ENCODE data around the gene LMOD1. TPM values are rescaled to one million over a fixed set of nuclear protein-coding genes. Genes with fewer than 3 reads are reported as not detected.

LMOD1 gene
- total RNA-seq, 2 donors from 2014 or later = 112 to 190 TPM

GRCh38 chr1:201895913-201896807 lies 50.2 kb downstream of the LMOD1 start:
- Histone ChIP-seq H3K9me3 (no peaks in the 10 kb centered on the region), H3K27me3 (replicated peaks; ENCODE audit: insufficient read depth) (no peaks in the 10 kb centered on the region), H3K27ac (peak overlapping the region; percentile 54 to 59), H3K4me3 (no peak overlapping the region), H3K36me3 (no peaks in the 10 kb centered on the region), H3K4me1 (replicated peaks) (no peaks in the 10 kb centered on the region)
- TF ChIP-seq POLR2AphosphoS5 (IDR thresholded peaks at IDR 0.05) (peak; percentile 64), CTCF (IDR thresholded peaks at IDR 0.05) (peak; percentile 74 to 96 (median 92)), POLR2A (IDR thresholded peaks at IDR 0.05) (no peak)
- intact Hi-C loops (cut with DNase I) = loop anchor here (2.0 to 10.0 kb wide), 2 partner anchors 51 to 239 kb away; partner anchors contain the start of gene LMOD1
- WGBS = 11% methylated on average over 10 of the region's 10 CpGs
- peak; percentile 81 for DNase-seq (ENCODE audit: low spot score)

- Histone ChIP-seq H3K36me3 (no peaks in the 10 kb centered on the region), H3K4me3 (no peak overlapping the region), H3K27me3 (replicated peaks; ENCODE audit: insufficient read depth) (no peaks in the 10 kb centered on the region), H3K4me1 (replicated peaks) (no peaks in the 10 kb centered on the region), H3K9me3 (no peaks in the 10 kb centered on the region), H3K27ac (no peak overlapping the region)
- 69% methylated on average over 7 of the region's 7 CpGs for WGBS
- intact Hi-C loops (cut with DNase I) = loop anchor here (10.0 kb wide), 1 partner anchor 240 kb away; no protein-coding TSS in a partner anchor
- no peak for DNase-seq (ENCODE audit: low spot score)
- TF ChIP-seq POLR2A (IDR thresholded peaks at IDR 0.05) = no peak
- no peak for TF ChIP-seq POLR2AphosphoS5 (IDR thresholded peaks at IDR 0.05)
- no peak for TF ChIP-seq CTCF (IDR thresholded peaks at IDR 0.05)
These were observed 51.2 kb downstream of the LMOD1 start for GRCh38 chr1:201895120-201895665.

GRCh38 chr1:201894343-201895119 lies 51.8 kb downstream of the LMOD1 start:
- WGBS = 63% methylated on average over 5 of the region's 5 CpGs
- intact Hi-C loops (cut with DNase I) = loop anchor here (10.0 kb wide), 1 partner anchor 240 kb away; no protein-coding TSS in a partner anchor
- H3K4me1 ChIP-seq (replicated peaks) = no peaks in the 10 kb centered on the region
- H3K4me3 ChIP-seq = no peak overlapping the region
- TF ChIP-seq POLR2A (IDR thresholded peaks at IDR 0.05) (no peak), POLR2AphosphoS5 (IDR thresholded peaks at IDR 0.05) (no peak), CTCF (IDR thresholded peaks at IDR 0.05) (no peak)
- H3K27me3 ChIP-seq (replicated peaks; ENCODE audit: insufficient read depth) = no peaks in the 10 kb centered on the region
- DNase-seq (ENCODE audit: low spot score) = no peak
- H3K9me3 ChIP-seq = no peaks in the 10 kb centered on the region
- H3K36me3 ChIP-seq = no peaks in the 10 kb centered on the region
- no peak overlapping the region for H3K27ac ChIP-seq

GRCh38 chr1:201893431-201893830 lies 52.9 kb downstream of the LMOD1 start:
- DNase-seq (ENCODE audit: low spot score) = no peak
- TF ChIP-seq CTCF (IDR thresholded peaks at IDR 0.05) (no peak), POLR2AphosphoS5 (IDR thresholded peaks at IDR 0.05) (no peak), POLR2A (IDR thresholded peaks at IDR 0.05) (no peak)
- H3K27me3 ChIP-seq (replicated peaks; ENCODE audit: insufficient read depth) = no peaks in the 10 kb centered on the region
- WGBS = 61% methylated on average over 3 of the region's 3 CpGs
- no peaks in the 10 kb centered on the region for H3K36me3 ChIP-seq
- H3K9me3 ChIP-seq = no peaks in the 10 kb centered on the region
- intact Hi-C loops (cut with DNase I) = loop anchor here (10.0 kb wide), 1 partner anchor 241 kb away; no protein-coding TSS in a partner anchor
- no peak overlapping the region for H3K27ac ChIP-seq
- H3K4me1 ChIP-seq (replicated peaks) = no peaks in the 10 kb centered on the region
- no peak overlapping the region for H3K4me3 ChIP-seq
